ENCODE results near the gene PTOV1.

Gene PTOV1

DNA sequence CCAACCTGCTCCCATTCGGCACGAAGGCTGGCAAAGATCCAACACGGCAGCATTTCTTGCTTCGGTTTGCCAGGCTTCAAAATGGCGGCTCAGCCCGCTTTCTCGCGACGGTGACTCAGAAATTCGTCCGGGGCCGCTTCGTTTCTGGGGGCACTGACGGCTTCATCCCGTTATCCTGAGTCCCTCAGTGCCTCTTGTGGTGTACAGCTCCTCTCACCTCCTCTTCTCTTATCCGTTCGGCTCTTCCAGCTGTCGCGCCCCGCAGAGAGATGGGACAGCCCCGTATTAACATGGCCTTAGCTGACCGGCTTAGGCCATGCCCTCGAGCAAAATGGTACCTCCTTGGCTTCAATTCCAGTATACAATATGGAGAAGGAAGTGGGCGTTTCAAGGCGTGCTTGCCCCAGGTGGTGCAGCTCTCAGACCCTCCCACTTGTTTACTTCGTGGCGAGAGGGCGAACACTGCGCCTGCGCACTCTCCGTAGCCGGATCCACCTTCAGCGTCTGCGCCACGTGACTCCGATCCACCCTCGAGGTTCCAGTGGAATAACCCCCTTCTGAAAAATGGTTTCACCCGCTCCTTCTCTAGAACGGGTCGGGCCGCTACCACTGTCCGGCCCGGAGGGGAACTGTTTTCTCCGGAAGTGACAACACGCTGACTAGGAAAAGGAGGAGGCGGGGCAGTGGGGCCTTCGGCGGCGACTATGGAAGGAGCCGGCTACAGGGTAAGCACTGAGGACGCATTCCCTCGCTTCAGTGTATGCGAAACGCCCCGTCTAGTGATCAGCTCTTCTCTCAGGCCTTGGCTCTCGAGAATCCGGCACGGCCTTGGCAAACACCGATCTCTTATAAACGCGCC is 26.3 kb downstream of the PTOV1 start, which contains the start of the genes AKT1S1 and TBC1D17:
AKT1S1 (minus strand) TSS at position 336 of the 859 bp plus-strand sequence. CDS start 4,060 bp downstream, outside the sequence.
TBC1D17 (plus strand) TSS at position 683 of the 859 bp plus-strand sequence; CDS start at position 705, 22 bp downstream.
- DNase-seq: peak; percentile 87 to 97 (median 96)

DNA sequence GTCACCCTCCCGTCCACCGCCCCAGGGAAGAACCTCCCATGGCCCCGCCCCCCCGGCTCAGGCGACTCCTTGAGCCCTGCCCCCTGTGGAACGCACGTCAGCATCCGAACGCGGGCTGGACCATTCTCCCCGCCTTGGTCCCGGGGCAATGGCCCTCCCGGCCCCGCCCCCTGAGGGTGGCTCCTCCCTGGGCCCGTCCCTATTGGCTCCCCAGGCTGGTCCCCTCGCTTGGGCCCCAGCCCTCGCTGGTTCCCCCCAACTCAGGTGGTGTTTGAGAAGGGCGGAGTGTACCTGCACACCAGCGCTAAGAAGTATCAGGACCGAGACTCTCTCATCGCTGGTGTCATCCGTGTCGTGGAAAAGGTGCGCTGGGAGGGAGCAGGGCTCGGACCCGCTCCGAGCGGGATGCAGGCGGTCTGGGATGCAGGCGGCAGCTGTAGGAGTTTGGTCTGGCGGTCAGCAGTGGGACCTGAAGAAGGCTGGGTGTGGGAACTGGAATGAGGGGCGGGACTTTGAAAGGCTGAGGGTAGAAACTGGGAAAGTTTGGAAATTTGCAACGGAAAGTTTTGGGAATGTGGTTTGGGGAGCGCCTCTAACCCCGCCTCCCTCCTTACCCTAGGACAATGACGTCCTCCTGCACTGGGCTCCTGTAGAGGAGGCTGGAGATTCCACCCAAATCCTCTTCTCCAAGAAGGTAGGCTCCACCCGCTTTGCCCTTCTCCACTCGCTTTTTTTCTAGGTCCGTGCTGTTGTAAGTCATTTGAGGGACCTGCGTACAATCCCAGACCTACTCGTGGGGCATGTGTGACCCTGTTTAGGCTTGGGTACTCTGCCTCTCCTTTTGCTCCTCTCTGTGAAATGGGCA is 27.2 kb downstream of the PTOV1 start:
- peak; percentile 94 to 97 (median 96) for DNase-seq

DNA sequence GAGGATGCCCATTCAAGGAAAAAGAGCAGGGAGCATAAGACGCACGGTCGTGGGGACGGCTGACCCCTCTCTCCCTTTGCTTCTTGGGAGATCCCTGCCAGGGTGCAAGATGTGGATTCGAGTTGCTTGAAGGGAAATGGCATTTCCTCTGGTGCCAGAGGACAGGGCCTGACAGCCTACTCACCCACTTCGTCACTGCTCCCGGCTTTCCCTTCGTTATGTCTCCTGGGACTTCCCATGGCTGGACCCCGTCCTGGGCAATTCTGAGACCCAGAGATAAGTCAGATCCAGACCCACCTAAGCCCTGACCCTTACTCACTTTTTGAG is 27.7 kb downstream of the PTOV1 start:
- DNase-seq: no peak

DNA sequence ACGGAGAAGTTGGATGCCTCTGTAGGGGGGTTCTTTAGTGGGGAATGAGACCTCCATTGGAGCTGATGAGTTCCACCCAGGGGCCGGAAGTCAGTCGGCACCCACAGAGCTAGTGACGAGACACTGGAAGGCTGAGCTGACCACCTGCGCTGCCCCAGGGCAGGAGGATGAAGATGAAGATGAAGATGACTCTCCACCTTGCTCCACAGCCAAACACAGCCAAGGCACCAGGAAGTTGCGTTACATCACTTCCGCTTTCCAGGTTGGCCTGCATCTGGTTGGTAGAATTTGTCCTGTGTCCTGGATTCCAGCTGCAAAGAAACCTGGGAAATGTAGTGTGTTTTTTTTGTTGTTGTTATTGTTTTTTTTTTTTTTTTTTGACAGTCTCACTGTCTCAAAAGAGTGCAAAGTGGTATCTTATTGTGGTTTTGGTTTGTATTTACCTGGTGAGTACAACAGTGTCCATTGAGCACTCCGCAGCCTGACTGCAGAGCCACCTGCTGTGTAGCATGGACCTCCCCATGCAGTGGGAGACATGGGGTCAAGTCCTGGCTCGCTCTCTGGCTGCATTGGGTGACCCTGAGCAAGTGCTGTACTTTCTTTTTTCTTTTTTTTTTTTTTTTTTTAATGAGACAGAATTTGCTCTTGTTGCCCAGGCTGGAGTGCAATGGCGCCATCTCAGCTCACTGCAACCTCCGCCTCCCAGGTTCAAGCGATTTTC is 28.4 kb downstream of the PTOV1 start:
- no peak for DNase-seq

DNA sequence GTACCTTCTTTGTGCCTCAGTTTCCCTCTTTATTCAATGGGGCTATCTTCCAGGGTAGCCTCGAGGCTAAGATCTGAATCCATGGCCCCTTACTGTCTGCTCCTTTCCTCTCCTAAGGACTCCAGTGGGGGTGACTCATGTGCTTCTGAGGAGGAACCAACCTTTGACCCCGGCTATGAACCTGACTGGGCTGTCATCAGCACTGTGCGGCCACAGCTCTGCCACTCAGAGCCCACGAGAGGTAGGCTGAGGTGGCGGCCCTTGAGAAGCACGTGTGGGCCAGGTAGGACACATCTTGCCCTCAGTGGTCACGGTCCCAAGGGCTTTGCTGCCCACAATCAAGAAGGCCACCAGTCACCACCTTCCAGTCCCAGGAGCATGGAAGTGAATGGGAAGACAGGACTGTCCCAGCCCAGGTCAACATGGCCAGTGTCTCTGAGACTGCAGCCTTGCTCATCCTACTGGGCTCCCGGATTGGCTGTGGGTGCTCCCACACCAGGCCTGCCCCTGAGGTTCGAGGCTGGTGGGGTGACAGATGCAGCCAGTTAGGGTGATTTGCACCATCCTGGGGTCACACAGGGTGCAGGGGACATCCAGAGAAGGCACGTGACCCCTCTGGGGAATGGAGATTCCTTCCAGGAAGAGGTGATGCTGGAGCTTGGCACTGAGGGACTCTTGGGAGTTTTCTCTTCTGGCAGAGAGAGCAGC is 29.4 kb downstream of the PTOV1 start:
- DNase-seq: no peak

DNA sequence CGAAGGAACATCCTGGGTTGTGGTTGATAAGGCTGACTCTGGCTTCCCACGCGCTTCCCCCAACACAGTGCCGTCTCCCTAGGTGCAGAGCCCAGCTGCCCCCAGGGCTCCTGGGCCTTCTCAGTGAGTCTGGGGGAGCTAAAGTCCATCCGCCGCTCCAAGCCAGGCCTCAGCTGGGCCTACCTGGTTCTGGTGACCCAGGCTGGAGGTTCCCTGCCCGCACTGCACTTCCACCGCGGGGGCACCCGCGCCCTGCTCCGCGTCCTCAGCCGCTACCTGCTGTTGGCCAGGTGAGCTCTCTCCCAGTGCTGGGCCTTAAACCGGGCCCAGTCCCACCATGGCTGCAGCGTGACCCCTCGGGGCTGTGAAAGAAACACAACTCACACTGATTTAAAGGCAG is 30.2 kb downstream of the PTOV1 start:
- no peak for DNase-seq

DNA sequence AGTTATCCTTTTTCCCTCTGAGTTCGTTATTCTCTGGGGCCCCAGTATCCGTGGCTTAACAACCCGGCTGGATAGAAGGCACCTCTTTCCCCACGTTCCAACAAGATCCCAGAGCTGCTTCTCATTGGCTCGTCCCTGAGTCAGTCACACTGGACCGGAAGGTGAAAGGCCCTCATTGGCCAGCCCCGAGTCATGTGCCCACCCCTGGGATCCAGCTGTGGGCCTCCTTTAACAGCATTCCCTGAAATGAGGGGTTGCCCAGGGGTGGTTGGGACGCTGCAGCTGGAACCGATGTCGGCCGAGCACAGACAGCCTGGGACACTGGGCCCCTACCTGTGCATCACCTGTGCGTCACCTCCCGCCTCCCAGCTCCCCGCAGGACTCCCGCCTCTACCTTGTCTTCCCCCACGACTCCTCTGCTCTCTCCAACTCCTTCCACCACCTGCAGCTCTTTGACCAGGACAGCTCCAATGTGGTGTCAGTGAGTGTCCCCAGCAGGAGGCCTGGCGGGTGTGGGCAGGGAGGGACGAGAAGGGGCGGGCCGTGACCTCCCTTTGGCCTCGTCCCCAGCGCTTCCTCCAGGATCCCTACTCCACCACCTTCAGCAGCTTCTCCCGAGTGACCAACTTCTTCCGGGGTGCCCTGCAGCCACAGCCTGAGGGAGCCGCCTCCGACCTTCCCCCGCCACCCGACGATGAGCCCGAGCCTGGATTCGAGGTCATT is 30.9 kb downstream of the PTOV1 start:
- DNase-seq: no peak

DNA sequence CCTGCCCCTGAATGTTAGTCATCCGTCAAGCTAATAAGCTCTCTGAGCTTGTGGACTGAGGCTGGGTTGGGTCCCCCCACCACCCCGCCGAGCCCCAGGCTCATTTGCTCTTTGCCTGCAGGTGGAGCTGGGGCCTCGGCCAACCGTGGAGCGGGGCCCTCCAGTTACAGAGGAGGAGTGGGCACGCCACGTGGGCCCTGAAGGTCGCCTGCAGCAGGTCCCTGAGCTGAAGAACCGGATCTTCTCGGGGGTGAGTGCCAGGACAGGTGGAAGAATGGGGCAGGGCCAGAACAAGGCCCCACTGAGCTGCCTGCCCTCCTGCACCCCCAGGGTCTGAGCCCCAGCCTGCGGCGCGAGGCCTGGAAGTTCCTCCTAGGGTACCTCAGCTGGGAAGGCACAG is 31.7 kb downstream of the PTOV1 start:
- DNase-seq: no peak

DNA sequence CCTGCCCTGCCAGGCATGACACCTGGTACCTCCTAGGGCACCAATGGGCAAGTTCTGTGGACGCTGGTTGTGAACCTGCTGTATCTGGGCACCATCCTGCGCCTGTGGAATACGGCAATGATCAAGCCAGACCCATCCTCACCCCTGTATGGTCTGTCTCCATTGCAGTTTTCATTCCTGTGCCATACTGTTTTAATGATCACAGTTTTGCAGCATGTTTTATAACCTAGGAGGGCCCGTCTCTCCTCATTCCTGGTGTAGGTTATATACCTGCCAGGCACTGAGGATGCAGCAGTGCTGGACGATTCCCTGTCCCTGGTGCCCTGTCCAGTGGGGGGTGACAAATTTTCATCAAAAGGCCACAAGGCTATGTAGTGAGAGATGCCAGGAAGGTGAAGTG is 32.1 kb downstream of the PTOV1 start:
- DNase-seq: no peak

DNA sequence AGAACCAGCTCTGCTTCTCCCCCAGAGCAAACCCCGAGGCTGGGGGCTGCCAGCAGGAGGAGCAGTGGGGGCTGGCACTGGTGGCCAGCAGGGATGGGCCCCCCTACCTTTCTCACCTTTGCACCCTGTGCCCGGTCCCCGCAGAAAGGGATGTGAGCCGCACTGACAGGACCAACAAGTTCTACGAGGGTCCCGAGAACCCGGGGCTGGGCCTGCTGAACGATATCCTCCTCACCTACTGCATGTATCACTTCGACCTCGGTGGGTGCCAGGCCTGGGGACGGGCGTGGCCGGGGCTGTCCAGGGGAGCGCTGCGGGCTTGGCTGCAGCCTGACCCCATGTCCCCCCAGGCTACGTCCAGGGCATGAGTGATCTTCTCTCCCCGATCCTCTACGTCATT is 33.1 kb downstream of the PTOV1 start:
- no peak for DNase-seq

DNA sequence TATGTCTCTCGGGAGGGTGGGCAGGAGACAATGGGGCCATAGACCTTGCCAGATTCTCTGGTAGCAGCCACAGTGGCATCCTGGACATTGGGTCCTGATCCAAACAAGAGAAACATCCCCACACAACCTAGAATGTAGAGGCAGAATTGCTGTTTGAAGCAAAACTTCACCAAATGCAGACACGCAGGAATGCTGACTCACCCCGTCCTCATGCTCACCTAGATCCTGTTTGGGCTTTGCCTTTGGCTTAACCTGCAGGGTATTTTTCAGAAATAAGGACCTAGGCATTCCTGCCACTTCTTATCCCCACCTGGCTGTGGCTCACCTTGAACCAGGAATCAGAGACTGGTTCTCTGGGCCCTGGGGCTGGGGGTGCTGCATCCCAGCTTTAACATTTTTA is 33.8 kb downstream of the PTOV1 start:
- no peak for DNase-seq

DNA sequence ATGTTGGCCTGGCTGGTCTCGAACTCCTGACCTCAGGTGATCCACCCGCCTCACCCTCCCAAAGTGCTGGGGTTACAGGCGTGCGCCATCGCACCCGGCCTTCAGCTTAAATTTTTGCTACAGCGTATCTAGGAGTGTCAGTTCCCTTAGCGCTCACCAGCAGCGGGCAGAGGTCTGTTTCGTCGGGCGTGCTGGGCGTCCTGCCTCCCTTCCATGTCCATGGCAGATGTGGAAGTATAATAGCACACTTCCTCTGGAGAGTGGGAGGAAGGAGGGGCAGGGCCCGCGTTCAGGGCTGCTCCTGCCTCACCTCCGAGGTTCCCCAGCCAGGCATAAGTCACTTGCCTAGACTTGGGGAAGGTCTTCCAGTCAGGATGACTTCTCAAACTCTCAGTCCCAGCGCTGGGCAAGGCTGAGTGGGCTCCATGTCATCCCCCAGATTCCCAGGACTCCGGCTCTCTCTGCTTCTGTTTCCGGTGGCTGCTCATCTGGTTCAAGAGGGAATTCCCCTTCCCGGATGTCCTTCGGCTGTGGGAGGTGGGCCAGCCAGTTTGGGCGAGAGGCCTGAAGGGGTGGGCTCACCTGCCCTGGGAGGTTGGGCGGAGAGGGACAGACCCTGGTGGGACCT is 36.2 kb downstream of the PTOV1 start:
- no peak for DNase-seq

DNA sequence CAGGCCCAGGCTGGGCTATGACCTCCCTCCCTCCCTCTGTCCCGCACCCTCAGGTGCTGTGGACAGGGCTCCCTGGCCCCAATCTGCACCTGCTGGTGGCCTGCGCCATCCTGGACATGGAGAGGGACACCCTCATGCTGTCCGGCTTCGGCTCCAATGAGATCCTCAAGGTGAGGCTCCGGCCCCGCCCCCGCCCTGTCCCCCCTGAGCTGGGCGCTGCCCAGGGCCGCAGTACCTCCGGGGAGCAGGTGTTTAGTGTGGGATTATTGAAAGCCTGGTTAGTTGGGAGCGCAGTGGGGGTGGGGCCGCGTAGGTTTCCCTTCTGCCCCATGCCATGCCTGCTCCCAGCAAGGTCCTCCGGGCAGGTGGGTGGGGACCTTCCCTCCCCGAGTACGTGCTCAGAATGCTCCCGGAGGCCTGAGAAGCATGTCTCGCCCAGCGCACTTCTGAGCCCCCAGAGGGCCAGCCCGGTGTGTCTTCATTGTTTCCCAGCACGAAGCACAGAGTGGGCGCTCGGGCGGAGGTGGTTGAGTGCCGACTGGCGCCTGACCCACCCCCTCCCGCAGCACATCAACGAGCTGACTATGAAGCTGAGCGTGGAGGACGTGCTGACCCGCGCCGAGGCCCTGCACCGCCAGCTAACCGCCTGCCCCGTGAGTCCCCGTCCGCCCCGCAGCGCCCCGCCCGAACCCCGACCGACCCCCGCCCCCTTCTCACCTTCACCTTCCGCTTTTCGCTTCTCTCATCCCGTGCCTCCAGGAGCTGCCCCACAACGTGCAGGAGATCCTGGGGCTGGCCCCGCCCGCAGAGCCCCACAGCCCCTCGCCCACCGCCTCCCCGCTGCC is 36.9 kb downstream of the PTOV1 start:
- no peak for DNase-seq

DNA sequence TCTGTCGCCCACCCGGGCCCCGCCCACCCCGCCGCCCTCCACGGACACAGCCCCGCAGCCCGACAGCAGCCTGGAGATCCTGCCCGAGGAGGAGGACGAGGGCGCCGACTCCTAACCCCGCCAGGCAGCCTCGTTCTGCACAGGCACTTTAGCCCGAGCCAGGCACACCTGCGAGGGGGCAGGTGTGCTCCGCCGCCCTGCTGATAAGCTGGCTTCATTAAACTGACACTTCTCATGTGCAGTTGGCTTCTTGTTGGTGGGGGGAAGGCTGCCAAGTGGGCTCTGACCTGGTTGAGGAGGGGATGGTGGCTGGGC is 37.5 kb downstream of the PTOV1 start:
- no peak for DNase-seq

DNA sequence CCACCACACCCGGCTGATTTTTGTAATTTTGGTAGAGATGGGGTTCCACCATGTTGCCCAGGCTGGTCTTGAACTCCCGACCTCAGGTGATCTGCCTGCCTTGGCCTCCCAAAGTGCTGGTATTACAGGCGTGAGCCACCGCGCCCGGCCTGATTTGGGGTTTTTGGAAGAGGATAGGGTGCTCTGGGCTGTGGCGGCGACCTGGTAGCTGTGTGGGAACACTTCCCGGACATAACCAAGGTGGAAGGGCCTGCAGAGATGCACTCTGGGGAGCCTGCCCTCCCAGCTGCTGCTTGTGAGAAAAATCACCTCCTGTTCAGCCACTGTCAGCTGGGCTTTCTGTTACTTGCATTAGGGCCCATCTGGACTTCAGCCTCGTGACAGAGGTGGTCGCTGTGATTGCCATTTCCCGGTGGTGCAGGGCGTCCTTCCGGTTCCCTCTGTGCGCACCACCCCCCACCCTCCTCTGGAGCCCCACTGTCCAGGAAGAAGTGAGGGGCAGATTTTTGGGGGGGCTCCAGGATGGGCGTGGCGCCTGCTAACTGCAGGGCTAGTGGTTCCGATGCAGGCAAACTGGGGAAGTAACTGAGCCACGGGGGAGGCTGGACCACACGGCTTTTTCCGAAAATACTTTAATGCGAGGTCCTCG is 38.2 kb downstream of the PTOV1 start:
- no peak for DNase-seq

DNA sequence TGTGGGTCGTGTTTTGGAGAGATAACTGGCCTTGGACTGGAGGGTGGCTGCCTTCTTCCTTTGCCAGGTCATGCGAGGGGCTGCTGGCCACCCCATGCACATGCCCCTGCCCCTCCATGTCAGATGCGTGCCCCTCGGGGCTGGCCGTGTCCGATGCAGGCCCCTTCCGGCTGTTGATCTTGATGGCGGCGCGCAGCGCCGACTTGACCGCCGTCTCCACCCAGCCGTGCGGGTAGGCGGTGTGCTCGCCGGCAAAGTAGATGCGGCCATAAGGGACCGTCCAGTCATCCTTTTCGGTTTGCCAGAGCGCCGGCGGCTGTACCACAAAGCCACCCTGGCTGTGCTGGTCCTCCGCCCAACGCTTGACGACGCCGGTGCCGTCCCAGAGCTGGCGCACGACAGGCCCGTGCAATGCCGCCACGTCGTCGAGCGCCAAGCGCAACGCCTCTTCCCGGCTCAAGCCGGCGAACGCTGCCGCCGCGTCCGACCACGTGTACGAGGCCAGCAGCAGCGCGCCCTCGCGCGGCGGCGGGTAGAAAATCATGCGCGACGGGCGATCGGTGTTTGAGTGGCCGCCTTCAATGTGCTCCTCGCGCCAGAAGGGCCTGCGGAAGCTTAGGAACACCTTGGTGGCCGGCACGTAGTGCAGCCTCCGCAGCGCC is 38.9 kb downstream of the PTOV1 start:
- DNase-seq: peak; percentile 29 to 63 (median 46)

DNA sequence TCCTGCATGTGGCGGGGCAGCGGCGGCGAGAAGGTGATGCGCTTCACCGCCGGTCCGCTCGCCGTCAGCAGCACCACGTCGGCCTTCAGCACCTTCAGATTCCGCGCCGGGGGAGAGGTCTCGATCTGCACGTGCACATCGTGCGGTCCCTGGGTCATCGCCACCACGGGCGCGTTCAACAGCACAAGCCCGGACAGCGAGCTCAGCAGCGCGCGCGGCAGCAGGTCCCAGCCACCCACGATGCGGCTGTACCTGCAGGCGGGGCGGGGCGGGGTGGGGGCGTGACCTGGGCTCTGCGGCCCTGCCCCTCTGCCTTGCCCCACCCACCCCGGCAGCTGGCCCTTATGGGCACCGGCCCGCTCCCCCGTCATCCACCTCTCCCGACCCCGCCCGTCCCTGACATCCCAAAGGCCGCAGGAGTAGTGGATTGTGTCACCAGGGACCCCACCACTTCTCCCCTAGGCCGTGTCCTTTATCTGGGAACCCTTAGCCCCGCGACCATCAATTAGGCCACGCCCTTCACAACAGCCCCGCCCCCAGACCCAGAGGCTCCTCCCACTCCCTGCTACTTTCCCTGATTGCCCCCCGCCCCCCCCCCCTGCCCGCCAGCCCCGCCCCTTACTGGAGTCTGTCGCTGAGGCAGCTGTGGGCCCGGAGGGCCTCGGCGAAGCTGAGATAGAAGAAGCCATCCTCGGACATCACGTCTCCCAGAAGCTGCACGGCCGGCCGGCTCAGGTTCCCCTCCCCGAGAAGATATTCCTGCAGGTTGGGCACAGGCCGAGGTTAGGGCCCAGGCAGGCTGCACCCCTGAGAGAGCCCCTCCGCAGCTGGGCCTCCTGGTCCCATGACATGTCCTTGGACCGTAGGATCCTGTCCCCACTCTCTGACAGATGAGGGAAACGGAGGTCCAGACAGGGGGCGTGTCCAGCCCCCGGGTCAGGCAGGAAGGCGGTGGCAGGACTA is 39.7 kb downstream of the PTOV1 start:
- peak in 3 of 4 experiments; percentile 37 to 68 (median 43) for DNase-seq

DNA sequence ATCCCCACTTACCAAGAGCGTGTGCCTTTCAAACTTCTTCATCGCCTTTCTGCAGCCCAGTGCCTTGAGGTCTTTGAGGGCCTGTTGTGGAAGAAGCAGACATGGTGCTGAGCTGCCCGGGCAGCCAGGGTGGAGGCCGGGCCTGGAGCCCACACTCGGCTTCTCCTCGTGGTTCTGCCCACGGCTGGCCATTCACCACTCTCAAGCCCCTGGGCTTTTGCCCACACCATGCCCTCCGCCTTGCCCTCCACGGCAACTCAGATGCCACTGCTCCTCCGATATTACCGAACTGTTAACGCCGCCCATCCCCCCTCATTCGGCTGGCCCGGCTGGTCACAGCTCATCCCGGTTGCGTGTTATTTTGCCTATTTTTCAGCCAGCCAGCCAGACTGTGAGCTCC is 40.4 kb downstream of the PTOV1 start:
- no peak for DNase-seq

Measured in activated naive CD4-positive, alpha-beta T cell (primary cell).